ENCODE data around the gene DDX42.

Gene DDX42

GRCh38 chr17:63774141-63774968, at the start of gene DDX42:
Gene DDX42, plus strand, starts transcription at chr17:63774170. Its CDS starts 12,880 bp downstream, at chr17:63787050.
- DNase-seq (ENCODE audit: low spot score), result peak; percentile 84

GRCh38 chr17:63735691-63736090, 38.3 kb upstream of the DDX42 start:
- no peak for DNase-seq (ENCODE audit: low spot score)

- no peak for DNase-seq (ENCODE audit: low spot score)
Measured at GRCh38 chr17:63740464-63741142, 33.4 kb upstream of the DDX42 start.

- peak; percentile 37 for DNase-seq (ENCODE audit: low spot score)
Measured at GRCh38 chr17:63741143-63741407, 32.9 kb upstream of the DDX42 start.

GRCh38 chr17:63741408-63742173, 32.4 kb upstream of the DDX42 start, which contains the start of gene STRADA:
Gene STRADA, minus strand, starts transcription at chr17:63741799. Its CDS starts 13,430 bp downstream, at chr17:63728369.
- peak; percentile 94 for DNase-seq (ENCODE audit: low spot score)

GRCh38 chr17:63751806-63752205, 22.2 kb upstream of the DDX42 start:
- DNase-seq (ENCODE audit: low spot score), result no peak

- DNase-seq (ENCODE audit: low spot score), result no peak
Measured at GRCh38 chr17:63752707-63753106, 21.3 kb upstream of the DDX42 start.

- DNase-seq (ENCODE audit: low spot score), result no peak
Measured at GRCh38 chr17:63753215-63753614, 20.8 kb upstream of the DDX42 start.

- DNase-seq (ENCODE audit: low spot score), result no peak
Measured at GRCh38 chr17:63754046-63754445, 19.9 kb upstream of the DDX42 start.

GRCh38 chr17:63758428-63758827, 15.5 kb upstream of the DDX42 start:
- no peak for DNase-seq (ENCODE audit: low spot score)

GRCh38 chr17:63760771-63761539, 13.0 kb upstream of the DDX42 start:
- no peak for DNase-seq (ENCODE audit: low spot score)

GRCh38 chr17:63762161-63763078, 11.6 kb upstream of the DDX42 start:
- no peak for DNase-seq (ENCODE audit: low spot score)

- DNase-seq (ENCODE audit: low spot score), result no peak
Measured at GRCh38 chr17:63764716-63765115, 9.3 kb upstream of the DDX42 start.

GRCh38 chr17:63766754-63767153, 7.2 kb upstream of the DDX42 start:
- DNase-seq (ENCODE audit: low spot score), result no peak

GRCh38 chr17:63768433-63768832, 5.5 kb upstream of the DDX42 start:
- DNase-seq (ENCODE audit: low spot score), result no peak

- DNase-seq (ENCODE audit: low spot score), result no peak
Measured at GRCh38 chr17:63772801-63773271, 1.1 kb upstream of the DDX42 start.

- DNase-seq (ENCODE audit: low spot score), result peak; percentile 98
Measured at GRCh38 chr17:63773272-63774140, 464 bp upstream of the DDX42 start, which contains the start of gene CCDC47. Gene CCDC47, minus strand, starts transcription at chr17:63773597. Its CDS starts 7,422 bp downstream, at chr17:63766175.

GRCh38 chr17:63774969-63775265, 947 bp downstream of the DDX42 start:
- DNase-seq (ENCODE audit: low spot score), result no peak

- DNase-seq (ENCODE audit: low spot score), result no peak
Measured at GRCh38 chr17:63775420-63775819, 1.4 kb downstream of the DDX42 start.

- DNase-seq (ENCODE audit: low spot score), result no peak
Measured at GRCh38 chr17:63780507-63780906, 6.5 kb downstream of the DDX42 start.

Data from HuH-7 (cell line).